Activated naive CD4-positive, alpha-beta T cell treated with anti-CD3 and anti-CD28 coated beads, Interleukin-2, amount 10 ng/mL, durations not matched to agents 7 days and 5 days (primary cell): Measurements from ENCODE around the gene DNAH17.

Source experiments
- CTCF ChIA-PET: fragments of 350-600 bp; sonication (Branson Sonifier 250); formaldehyde crosslinking; loops from one replicate; lab custom pipeline; 2021; ENCODE audit warnings: antibody characterized with exemption; lab: Charles Lee
- DNase-seq: peaks from one replicate; pipeline ENCODE4 v3.0.0-alpha.2; 2020
- H3K27ac Mint-ChIP-seq: one replicate; pipeline ENCODE4 v1.8.0; 2021; ENCODE audit warnings: mild to moderate bottlenecking, moderate library complexity, mixed read lengths
- H3K27me3 Mint-ChIP-seq: one replicate; pipeline ENCODE4 v1.8.0; 2021; ENCODE audit warnings: mild to moderate bottlenecking, mixed read lengths
- H3K36me3 Mint-ChIP-seq: one replicate; pipeline ENCODE4 v1.8.0; 2021; ENCODE audit warnings: mixed read lengths
- H3K4me1 Mint-ChIP-seq: one replicate; pipeline ENCODE4 v1.8.0; 2021; ENCODE audit warnings: mixed read lengths
- H3K4me3 Mint-ChIP-seq: one replicate; pipeline ENCODE4 v1.8.0; 2021; ENCODE audit warnings: mild to moderate bottlenecking, moderate library complexity, mixed read lengths
- H3K9me3 Mint-ChIP-seq: one replicate; pipeline ENCODE4 v1.8.0; 2021; ENCODE audit warnings: mixed read lengths

The DNAH17 gene

DNA sequence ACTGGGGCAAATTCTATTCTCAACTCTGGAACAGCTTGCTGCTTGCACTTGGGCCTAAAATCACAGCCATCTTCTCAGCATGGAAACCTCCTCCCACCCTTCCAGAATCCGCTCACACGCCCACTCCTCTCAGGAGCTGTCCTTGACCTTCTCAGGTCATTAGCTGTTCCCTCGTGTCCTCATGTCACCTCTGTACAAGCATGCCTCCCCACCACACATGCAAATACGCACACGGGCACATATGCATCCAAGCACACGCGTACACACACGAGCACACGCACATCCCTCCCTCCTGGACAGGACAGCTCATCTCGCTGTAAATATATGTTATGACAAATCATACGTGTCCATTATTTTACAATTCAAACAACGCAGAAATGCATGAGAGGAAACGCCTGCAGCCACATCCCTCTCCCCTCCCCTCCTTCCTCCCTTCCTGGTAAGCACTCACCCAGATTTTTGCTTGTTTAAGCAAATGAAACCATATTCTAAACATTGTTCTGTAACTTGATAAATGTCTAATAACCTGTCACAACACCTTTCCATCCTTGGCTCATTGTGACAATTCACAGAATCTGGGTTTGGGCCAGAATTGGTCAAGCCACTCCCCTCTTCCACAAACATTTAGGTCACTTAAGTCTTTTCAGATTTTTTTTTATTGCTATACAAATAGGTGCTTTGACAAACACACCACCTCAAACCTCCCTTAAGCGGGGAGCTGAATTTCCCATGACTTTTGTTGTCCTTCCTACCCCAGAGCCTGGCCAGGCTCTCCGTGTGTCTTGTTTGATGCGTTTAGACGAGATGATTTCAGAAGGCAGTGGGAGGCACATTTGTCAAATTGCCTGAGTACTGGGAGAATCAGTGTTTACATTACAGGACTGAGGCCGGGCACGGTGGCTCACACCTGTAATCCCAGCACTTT is 41.7 kb downstream of the DNAH17 start:
- DNase-seq: peak; percentile 62
- Mint-ChIP-seq H3K9me3 (no peaks in the 10 kb centered on the region), H3K27me3 (no peaks in the 10 kb centered on the region), H3K36me3 (peaks cover 5% of the 10 kb centered on the region), H3K4me1 (peaks cover 44% of the 10 kb centered on the region), H3K4me3 (peak overlapping the region; percentile 14), H3K27ac (peak overlapping the region; percentile 95)
- CTCF ChIA-PET: interaction anchor here (0.9 to 1.2 kb wide), 3 partner anchors 9 to 130 kb away, joined by 3 read pairs; no protein-coding TSS in a partner anchor

DNA sequence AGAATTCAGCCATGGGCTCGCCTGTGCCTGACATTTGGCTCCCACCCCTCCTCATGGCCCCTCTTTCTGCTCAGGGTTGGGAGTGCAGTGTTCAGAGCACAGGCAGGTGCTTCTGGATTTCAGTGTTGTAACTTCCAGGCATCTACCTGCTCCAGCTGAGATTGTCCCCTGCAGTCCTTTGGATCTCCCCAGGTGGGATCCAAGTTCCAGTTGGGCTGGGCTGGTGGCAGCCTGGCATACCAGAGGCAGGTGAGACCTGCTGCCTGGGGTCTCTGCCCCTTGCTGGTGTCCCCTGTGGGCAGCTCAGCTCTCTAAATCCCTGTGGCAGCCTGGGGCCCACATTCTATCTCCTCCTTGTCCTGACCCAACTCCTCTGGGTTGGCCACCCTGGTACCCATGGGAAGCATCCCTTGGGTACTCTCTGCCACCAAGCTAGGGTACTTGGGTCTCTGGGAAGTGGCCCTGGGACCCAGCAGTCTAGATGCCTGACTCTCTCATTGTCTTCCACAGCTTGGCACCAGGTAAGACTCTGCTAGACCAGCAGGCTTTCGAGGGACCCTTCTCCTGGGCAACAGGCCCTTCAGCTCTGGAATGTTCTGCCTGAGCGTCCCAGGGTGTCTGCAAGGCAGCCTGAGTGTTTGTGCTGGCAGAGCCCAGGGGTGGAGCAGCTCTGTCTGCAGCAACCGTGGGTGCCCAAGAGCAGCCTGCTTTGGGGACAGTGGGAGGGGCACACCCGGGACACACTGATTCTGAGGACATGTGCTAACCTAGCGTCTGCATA is 42.5 kb downstream of the DNAH17 start:
- CTCF ChIA-PET: interaction anchor here (0.9 to 1.2 kb wide), 2 partner anchors 8 to 131 kb away, joined by 3 read pairs; no protein-coding TSS in a partner anchor
- DNase-seq: peak; percentile 32
- Mint-ChIP-seq H3K4me1 (peaks cover 44% of the 10 kb centered on the region), H3K36me3 (peaks cover 5% of the 10 kb centered on the region), H3K9me3 (no peaks in the 10 kb centered on the region), H3K27ac (peak overlapping the region; percentile 95), H3K27me3 (peaks cover 8% of the 10 kb centered on the region), H3K4me3 (no peak overlapping the region)

DNA sequence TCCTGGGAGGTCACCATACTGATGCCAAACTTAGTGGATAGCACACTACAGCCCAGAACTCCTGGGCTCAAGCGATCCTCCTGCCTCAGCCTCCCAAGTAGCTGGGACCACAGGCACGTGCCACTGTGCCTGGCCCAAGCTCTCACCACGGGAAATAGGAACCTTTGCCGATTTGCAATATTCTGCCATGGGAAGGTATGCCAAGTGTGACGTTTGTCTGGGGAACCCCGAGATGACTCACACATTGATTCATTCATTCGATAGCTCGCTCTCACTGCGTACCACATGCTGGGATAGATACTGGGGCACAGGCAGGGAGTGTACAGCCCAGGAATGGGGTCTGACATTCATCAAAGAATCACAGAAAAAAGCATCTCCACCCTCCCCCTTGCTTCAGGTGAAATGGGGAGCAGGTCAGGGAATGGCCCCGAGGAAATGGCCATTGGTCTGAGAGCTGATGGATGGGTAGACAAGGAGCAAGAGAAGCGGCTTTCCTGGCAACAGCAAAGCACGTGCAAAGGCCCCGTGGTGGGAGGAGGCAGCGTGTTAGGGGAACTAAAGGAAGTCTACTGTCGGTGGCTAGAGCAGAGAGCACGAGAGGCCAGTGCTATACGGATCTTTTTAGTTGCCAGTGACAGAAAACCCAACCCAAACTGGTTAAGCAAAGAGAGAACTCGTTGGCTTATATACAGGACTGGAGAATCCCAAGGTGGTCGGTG is 44.1 kb downstream of the DNAH17 start:
- Mint-ChIP-seq H3K9me3 (no peaks in the 10 kb centered on the region), H3K4me3 (no peak overlapping the region), H3K27ac (no peak overlapping the region), H3K36me3 (peaks cover 5% of the 10 kb centered on the region), H3K4me1 (peaks cover 40% of the 10 kb centered on the region), H3K27me3 (peaks cover 14% of the 10 kb centered on the region)
- CTCF ChIA-PET: no interaction called here
- DNase-seq: no peak

DNA sequence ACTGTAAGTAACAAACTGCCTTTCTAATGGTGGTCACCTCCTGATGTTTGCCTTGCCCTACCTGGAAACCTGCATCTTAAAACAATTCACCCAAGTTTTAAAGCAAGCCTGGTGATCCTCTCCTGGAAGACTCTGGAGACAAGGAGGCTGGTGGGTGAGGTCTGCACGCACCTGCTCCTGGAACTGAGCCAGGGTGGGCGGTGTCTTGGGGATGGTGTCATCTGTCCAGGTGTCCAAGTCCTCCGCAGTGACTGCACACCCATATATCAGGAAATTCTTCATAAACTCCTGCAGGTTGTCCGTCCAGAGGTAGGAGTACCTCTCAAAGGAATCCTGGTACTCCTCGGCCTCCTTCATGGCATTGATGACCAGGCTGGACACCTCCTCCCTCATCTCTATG is 44.9 kb downstream of the DNAH17 start:
- peaks cover 14% of the 10 kb centered on the region for H3K27me3 Mint-ChIP-seq
- CTCF ChIA-PET: no interaction called here
- no peak for DNase-seq
- no peaks in the 10 kb centered on the region for H3K9me3 Mint-ChIP-seq
- peaks cover 39% of the 10 kb centered on the region for H3K4me1 Mint-ChIP-seq
- no peak overlapping the region for H3K4me3 Mint-ChIP-seq
- H3K36me3 Mint-ChIP-seq: peaks cover 5% of the 10 kb centered on the region
- H3K27ac Mint-ChIP-seq: no peak overlapping the region

DNA sequence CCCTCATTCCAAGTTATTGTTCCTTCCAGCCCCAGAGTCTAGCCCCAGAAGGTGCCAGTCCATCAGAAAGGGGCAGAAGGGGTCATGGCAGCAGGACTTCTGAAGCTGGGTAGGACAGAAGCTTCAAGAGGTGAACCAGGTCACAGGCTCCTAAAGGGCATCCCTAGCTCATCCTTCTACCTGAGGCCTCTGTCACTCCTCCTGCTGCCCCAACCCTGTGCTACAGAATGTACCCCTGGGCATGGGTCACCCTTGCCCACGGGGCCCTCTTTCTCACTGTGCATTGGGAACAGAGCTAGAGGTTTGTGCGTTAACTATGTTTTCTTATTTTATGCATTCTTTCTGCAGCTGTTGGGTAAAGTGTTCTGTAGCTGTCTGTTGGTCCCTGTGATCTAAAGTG is 46.5 kb downstream of the DNAH17 start:
- peaks cover 29% of the 10 kb centered on the region for H3K4me1 Mint-ChIP-seq
- no peaks in the 10 kb centered on the region for H3K9me3 Mint-ChIP-seq
- peaks cover 18% of the 10 kb centered on the region for H3K27me3 Mint-ChIP-seq
- H3K36me3 Mint-ChIP-seq: peaks cover 2% of the 10 kb centered on the region
- no peak overlapping the region for H3K27ac Mint-ChIP-seq
- CTCF ChIA-PET: no interaction called here
- no peak for DNase-seq
- H3K4me3 Mint-ChIP-seq: no peak overlapping the region

DNA sequence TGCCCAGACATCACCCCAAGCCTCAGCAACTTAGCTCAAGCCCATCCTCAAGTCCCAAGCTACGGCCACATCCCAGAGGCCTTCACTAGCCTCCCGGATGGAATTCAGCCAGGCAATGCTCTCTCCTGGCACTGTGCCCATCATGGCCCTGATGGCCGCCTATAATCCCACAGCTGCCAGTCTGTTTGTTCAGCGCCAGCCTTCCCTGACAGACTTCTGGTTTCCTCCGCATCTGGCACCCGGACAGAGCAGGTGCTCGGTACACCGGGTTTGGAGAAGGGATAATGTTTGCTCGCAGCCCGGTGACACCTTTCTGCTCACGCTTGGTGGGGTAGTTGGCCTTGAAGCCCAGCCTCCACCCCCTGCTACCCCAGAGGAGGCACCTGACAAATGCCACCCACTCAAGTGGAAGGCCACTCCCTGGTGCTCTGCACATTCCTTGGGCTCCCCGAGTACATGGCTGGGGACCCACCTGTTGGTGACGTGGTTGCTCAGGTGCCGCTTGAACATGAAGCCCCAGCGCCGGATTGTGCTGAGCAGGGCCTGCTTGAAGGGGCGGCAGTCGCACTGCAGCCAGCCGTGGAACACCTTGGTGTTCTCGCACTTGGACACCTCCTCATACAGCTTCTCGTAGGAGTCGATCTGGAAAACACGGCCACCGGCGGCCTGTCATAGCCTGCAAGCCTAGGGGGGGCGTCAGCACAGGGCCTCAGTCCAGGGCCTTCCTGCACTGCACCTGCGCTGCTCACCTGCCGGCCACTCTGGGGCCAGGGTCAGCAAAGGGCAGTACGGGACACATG is 47.1 kb downstream of the DNAH17 start:
- Mint-ChIP-seq H3K36me3 (no peaks in the 10 kb centered on the region), H3K9me3 (no peaks in the 10 kb centered on the region), H3K4me3 (no peak overlapping the region), H3K4me1 (peaks cover 23% of the 10 kb centered on the region), H3K27me3 (peaks cover 20% of the 10 kb centered on the region), H3K27ac (no peak overlapping the region)
- CTCF ChIA-PET: no interaction called here
- no peak for DNase-seq

DNA sequence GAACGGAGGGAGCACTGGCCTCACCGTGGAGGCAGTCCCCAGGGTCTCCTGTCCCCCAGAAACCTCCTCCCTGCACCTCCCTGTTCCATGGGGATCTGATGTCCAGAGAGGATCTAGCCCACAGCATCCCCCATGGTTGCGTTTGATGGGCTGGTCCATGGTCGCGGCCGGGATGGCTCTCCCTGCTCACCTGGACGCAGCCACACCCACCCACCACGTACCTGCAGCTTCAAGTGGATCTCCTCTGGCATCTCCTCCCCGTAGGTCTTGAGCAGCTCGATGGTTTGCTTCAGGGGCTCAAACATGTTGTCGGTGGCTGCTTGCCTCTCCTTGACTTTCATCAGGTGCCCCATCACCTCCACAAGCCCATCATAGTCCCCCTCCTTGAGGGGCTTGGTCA is 47.9 kb downstream of the DNAH17 start:
- peaks cover 20% of the 10 kb centered on the region for H3K27me3 Mint-ChIP-seq
- no peaks in the 10 kb centered on the region for H3K9me3 Mint-ChIP-seq
- no peak for DNase-seq
- CTCF ChIA-PET: no interaction called here
- no peaks in the 10 kb centered on the region for H3K36me3 Mint-ChIP-seq
- no peak overlapping the region for H3K4me3 Mint-ChIP-seq
- peaks cover 15% of the 10 kb centered on the region for H3K4me1 Mint-ChIP-seq
- H3K27ac Mint-ChIP-seq: no peak overlapping the region

DNA sequence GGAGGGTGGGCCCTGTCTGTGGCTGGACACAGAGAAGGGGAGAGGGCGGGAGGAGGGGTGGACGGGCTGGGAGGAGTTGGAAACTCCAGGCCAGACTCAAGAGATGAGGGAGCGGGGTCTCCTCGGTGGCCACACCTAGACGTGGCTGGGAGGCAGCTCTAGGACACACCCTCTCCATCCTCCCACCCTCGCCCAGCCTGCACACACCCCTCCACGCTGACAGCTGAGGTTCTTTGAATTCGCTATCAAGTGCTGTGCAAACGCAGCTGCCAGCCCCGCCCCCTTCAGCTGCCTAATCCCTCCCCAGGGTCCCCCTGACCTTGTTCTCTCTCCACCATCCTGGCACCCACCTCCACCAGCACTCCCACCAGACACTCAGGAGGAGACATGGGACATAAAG is 48.7 kb downstream of the DNAH17 start:
- H3K9me3 Mint-ChIP-seq: no peaks in the 10 kb centered on the region
- DNase-seq: no peak
- H3K27me3 Mint-ChIP-seq: peaks cover 20% of the 10 kb centered on the region
- H3K4me1 Mint-ChIP-seq: peaks cover 11% of the 10 kb centered on the region
- CTCF ChIA-PET: interaction anchor here (0.6 kb wide), 1 partner anchor 305 kb away, joined by 3 read pairs; no protein-coding TSS in a partner anchor
- H3K36me3 Mint-ChIP-seq: no peaks in the 10 kb centered on the region
- H3K27ac Mint-ChIP-seq: no peak overlapping the region
- no peak overlapping the region for H3K4me3 Mint-ChIP-seq

DNA sequence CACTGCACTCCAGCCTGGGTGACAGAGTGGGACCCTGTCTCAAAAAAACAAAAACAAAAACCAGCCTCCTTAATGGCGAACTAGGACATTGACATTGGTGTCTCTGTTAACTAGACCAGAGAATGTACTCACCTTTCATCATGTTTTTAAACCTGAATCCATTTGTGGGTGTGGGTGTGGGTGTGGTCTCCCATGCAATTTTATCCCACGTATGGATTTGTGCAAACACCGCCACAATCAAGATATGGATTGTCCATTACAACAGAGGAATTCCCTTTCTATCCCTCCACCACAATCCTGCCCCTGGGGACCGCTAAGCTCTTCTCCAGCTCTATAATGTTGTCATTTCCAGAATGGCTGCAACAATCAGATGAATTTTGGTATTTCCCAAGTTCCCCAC is 49.9 kb downstream of the DNAH17 start:
- Mint-ChIP-seq H3K27me3 (peaks cover 26% of the 10 kb centered on the region), H3K4me1 (peaks cover 4% of the 10 kb centered on the region), H3K27ac (no peak overlapping the region), H3K9me3 (no peaks in the 10 kb centered on the region), H3K36me3 (no peaks in the 10 kb centered on the region), H3K4me3 (no peak overlapping the region)
- CTCF ChIA-PET: no interaction called here
- DNase-seq: no peak

DNA sequence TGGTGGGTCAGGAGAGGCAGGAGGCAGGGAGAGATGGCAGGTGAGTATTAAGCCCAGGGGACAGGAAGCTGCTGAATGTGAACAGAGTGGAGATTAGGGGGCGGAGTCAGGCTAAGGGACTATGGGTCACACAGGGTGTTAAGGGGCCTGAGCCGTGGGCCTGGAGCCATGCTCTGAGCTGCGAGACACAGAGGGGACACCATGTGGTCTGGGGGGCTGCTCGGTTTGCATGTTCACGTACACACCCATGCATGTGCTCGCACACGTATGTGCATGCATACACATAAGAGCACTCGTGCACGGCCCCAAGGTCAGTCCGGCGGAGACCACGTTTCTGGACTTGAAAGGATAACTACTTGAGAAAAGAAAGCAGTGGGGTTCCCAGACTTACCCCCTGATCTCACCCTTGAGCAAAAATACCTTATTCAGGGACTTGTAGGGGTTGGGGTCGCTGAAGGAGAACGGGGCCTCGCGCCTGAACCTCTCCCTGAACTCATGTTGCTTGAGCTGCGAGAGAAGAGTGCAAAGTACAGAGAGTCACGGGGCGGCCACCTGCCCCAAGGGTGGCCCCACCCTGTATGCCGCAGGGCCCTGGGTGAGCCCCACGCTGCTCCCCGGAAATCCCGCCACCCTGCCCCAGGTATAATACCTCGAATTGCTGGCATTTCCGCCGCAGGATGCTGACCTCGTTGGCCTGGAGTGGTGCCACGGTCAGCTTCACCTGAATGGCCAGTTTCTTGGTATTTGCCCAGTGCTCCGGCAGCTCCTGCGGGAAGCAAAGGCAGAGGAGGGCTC is 50.8 kb downstream of the DNAH17 start:
- CTCF ChIA-PET: interaction anchor here (0.9 kb wide), 1 partner anchor 9 kb away, joined by 3 read pairs; no protein-coding TSS in a partner anchor
- Mint-ChIP-seq H3K9me3 (no peaks in the 10 kb centered on the region), H3K4me1 (peaks cover 2% of the 10 kb centered on the region), H3K36me3 (no peaks in the 10 kb centered on the region), H3K4me3 (no peak overlapping the region), H3K27ac (no peak overlapping the region), H3K27me3 (peaks cover 35% of the 10 kb centered on the region)
- no peak for DNase-seq

DNA sequence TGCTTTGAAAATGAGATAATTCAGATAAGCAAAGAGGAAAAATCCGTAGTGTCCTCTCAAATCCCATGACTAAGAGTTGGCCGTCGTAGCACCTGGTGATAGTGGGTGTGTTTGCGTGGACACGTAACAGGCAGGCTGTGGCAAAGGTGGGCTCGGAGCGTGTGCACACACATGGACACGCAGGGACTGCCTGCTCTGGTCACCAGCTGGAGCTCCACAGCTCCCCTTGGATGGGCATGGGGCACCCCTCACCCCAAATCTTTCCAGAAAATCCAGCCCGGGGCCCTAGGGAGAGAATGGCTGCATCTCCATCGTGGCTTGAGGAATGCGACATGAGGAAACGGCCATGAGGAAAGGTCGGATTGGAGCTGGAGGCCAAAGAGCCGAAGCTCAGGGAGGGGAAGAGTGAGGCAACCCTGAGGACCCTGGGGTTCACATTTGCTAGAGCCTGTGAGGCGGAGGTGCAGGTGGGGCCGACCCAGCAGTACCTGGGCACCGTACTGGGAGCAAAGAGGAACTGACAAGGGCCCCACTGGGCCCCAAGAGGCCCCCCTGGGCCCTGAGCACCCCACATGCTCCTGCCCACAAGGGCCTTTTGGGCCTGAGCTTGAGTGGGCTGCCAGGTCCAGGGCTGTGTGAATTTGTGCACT is 51.6 kb downstream of the DNAH17 start:
- H3K36me3 Mint-ChIP-seq: no peaks in the 10 kb centered on the region
- no peaks in the 10 kb centered on the region for H3K9me3 Mint-ChIP-seq
- no peak overlapping the region for H3K4me3 Mint-ChIP-seq
- H3K4me1 Mint-ChIP-seq: peaks cover 2% of the 10 kb centered on the region
- no peak overlapping the region for H3K27ac Mint-ChIP-seq
- CTCF ChIA-PET: no interaction called here
- peaks cover 38% of the 10 kb centered on the region for H3K27me3 Mint-ChIP-seq
- DNase-seq: no peak

DNA sequence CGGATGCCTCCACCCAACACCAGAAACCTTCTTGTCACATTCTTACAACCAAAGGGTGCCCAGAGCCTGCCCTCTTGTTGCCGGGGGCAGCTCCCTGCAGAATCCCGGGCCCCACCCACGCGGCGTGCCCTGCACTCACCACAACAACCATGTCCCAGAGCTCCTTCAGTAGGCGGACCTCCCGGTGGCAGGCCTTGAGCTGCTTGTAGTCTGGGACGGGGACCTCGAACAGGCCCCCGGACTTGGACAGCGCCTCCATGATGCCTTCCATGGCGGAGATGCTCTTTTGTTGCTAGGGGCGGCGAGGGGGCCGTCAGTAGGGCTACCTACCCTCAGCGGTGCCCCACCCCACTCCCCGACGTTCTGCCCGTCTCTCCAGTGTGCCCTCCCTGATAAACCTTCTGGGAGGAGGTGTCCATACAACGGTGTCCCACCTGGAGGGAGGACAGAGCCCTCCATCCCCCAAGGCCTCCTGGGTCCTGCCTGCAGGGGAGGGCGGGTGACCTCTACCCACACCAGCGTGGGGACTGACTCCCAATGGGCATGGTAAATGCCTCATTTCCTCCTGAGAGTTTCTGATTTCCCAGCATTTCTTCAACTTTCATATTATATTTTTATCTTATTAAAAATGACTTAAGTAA is 52.2 kb downstream of the DNAH17 start:
- no peak overlapping the region for H3K4me3 Mint-ChIP-seq
- no peak overlapping the region for H3K27ac Mint-ChIP-seq
- H3K4me1 Mint-ChIP-seq: peaks cover 2% of the 10 kb centered on the region
- no peaks in the 10 kb centered on the region for H3K36me3 Mint-ChIP-seq
- no peak for DNase-seq
- peaks cover 33% of the 10 kb centered on the region for H3K27me3 Mint-ChIP-seq
- CTCF ChIA-PET: no interaction called here
- no peaks in the 10 kb centered on the region for H3K9me3 Mint-ChIP-seq
